ENCODE data around the gene TMEM107.

TMEM107 gene

DNA sequence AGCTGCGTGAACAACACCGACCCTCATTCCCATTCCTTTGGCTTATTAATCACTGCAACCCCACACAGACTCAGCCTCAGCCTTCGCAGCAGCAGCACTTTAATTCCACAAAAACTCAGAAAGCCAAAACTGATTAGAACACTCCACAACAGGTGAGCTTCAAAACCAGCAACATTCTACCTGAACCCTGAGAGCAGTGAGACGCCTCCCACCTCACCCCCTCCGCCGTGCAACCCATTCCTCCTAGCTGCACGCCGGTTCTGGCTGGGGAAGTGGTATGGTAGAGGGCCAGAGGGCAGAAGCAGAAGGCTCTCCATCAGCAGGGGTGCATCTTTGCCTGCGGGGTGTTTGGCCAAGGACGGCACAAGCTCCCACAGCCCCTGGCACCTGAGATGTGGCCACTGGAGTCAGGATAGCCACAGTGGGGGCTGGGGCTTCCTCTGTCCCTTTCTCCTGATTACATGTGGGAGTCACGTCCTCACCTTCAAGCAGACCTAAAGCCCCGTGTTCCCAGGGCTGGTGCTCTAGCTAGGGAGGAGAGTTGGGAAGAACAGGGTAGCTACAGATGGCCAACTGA, 12.2 kb upstream of the TMEM107 start:
- H3K9ac ChIP-seq: no peak overlapping the region
- no peaks in the 10 kb centered on the region for H3K36me3 ChIP-seq (ENCODE audit: control insufficient read depth, insufficient read depth, low read length)
- H2AFZ ChIP-seq: no peak overlapping the region
- peak overlapping the region; percentile 97 for H3K27ac ChIP-seq
- H3K4me3 ChIP-seq (ENCODE audit: low read depth, low read length): peak overlapping the region; percentile 83
- no peaks in the 10 kb centered on the region for H3K9me3 ChIP-seq (ENCODE audit: control insufficient read depth, low read length)
- no peaks in the 10 kb centered on the region for H3K79me2 ChIP-seq
- H3K27me3 ChIP-seq (ENCODE audit: control insufficient read depth, insufficient read depth, low read length): no peaks in the 10 kb centered on the region
- H3K4me2 ChIP-seq (ENCODE audit: low read length): peak overlapping the region; percentile 78
- H3K4me1 ChIP-seq: peaks cover 29% of the 10 kb centered on the region
- TF ChIP-seq, protein P1, sequence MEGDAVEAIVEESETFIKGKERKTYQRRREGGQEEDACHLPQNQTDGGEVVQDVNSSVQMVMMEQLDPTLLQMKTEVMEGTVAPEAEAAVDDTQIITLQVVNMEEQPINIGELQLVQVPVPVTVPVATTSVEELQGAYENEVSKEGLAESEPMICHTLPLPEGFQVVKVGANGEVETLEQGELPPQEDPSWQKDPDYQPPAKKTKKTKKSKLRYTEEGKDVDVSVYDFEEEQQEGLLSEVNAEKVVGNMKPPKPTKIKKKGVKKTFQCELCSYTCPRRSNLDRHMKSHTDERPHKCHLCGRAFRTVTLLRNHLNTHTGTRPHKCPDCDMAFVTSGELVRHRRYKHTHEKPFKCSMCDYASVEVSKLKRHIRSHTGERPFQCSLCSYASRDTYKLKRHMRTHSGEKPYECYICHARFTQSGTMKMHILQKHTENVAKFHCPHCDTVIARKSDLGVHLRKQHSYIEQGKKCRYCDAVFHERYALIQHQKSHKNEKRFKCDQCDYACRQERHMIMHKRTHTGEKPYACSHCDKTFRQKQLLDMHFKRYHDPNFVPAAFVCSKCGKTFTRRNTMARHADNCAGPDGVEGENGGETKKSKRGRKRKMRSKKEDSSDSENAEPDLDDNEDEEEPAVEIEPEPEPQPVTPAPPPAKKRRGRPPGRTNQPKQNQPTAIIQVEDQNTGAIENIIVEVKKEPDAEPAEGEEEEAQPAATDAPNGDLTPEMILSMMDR (IDR thresholded peaks at IDR 0.05): no peak

DNA sequence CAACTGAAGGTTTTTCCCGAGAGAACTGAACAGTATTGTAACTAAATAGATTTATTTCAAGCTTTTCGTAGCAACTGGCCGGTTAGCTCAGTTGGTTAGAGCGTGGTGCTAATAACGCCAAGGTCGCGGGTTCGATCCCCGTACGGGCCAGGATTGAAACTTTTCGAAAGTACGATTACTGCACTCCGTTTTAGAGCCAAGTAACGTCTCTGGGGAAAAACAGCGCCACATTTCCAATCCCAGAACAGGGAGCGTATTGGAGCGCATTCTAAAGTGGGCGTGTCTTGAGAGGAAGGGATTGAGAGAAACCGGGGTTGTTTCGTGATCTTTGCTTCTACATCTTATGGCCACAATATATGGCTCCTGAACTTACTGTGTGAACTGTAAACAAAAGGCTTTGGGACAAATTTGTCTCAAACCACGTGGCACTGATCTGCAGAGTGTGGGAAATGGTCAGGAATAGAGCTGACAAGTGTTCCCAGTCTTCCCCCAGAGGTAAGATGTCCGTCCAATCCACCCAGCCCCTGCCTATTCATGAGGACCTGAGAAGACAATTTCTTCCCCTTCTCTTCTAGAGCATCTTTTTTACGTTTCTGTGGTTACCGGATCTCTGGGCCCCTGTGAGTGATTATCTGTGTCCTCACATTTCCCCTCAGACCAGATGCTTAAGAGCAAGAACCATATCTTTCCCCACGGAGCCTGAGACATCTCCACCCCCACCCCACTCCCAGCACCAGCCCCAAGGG, 11.5 kb upstream of the TMEM107 start:
- H3K36me3 ChIP-seq (ENCODE audit: control insufficient read depth, insufficient read depth, low read length): no peaks in the 10 kb centered on the region
- peak overlapping the region; percentile 83 for H3K4me3 ChIP-seq (ENCODE audit: low read depth, low read length)
- H3K79me2 ChIP-seq: no peaks in the 10 kb centered on the region
- peaks cover 26% of the 10 kb centered on the region for H3K4me1 ChIP-seq
- H3K27ac ChIP-seq: peak overlapping the region; percentile 97
- TF ChIP-seq, protein P1 (IDR thresholded peaks at IDR 0.05): no peak
- H2AFZ ChIP-seq: peak overlapping the region; percentile 4
- no peak overlapping the region for H3K9ac ChIP-seq
- no peaks in the 10 kb centered on the region for H3K27me3 ChIP-seq (ENCODE audit: control insufficient read depth, insufficient read depth, low read length)
- H3K9me3 ChIP-seq (ENCODE audit: control insufficient read depth, low read length): no peaks in the 10 kb centered on the region
- peak overlapping the region; percentile 78 for H3K4me2 ChIP-seq (ENCODE audit: low read length)

DNA sequence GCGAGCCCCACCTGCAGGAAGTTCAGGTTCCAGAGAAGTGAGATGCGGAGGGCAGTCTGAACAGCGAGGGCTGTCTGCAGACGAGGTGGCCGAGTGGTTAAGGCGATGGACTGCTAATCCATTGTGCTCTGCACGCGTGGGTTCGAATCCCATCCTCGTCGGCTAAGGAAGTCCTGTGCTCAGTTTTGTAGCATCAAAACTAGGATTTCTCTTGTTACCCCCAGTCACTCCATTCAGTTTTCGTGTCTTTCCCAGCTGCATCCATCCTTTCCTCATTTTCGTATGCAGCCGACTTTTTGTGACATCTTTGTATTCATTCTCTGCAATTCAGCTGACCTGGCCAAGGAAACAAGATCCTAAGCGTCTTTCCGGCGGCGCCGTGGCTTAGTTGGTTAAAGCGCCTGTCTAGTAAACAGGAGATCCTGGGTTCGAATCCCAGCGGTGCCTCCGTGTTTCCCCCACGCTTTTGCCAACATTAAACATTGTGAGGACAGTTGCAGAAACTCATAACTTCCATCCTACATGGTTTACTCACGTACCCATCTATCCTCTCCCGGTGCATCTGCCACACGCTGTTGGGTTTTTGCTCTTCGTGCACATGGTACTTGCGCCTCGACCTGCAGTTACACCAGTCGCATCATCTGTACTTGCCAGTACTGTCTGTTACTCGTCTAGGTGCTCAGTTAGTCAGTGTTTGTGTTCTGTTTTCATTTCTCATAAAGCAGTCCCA, 10.8 kb upstream of the TMEM107 start:
- no peaks in the 10 kb centered on the region for H3K36me3 ChIP-seq (ENCODE audit: control insufficient read depth, insufficient read depth, low read length)
- H3K79me2 ChIP-seq: no peaks in the 10 kb centered on the region
- H3K9me3 ChIP-seq (ENCODE audit: control insufficient read depth, low read length): no peaks in the 10 kb centered on the region
- TF ChIP-seq, protein P1 (IDR thresholded peaks at IDR 0.05): peak; percentile 56
- H3K4me3 ChIP-seq (ENCODE audit: low read depth, low read length): peak overlapping the region; percentile 83
- peaks cover 22% of the 10 kb centered on the region for H3K4me1 ChIP-seq
- H3K9ac ChIP-seq: no peak overlapping the region
- H3K4me2 ChIP-seq (ENCODE audit: low read length): peak overlapping the region; percentile 78
- H2AFZ ChIP-seq: peak overlapping the region; percentile 92
- no peaks in the 10 kb centered on the region for H3K27me3 ChIP-seq (ENCODE audit: control insufficient read depth, insufficient read depth, low read length)
- H3K27ac ChIP-seq: peak overlapping the region; percentile 97

DNA sequence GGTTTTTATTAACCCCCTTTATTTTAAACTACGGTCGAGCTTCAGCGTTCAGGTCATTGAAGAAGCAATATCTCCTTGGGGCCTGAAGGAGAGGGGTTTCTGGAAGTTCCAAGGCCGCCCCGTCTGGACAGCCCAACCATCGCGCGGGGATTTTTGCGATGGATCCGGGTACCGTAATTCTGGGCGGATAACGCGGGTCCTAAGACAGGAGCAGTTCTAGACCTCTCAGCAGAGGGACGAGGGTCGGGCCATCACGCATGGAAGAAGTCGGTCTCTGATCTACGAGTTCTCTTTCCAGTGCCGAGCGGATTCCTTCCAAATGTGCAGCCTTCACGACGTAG, 10.2 kb upstream of the TMEM107 start:
- Histone ChIP-seq H3K9me3 (ENCODE audit: control insufficient read depth, low read length) (no peaks in the 10 kb centered on the region), H3K27me3 (ENCODE audit: control insufficient read depth, insufficient read depth, low read length) (no peaks in the 10 kb centered on the region), H3K36me3 (ENCODE audit: control insufficient read depth, insufficient read depth, low read length) (no peaks in the 10 kb centered on the region), H3K27ac (peak overlapping the region; percentile 97), H3K4me2 (ENCODE audit: low read length) (peak overlapping the region; percentile 78), H3K4me3 (ENCODE audit: low read depth, low read length) (peak overlapping the region; percentile 83), H3K9ac (no peak overlapping the region), H2AFZ (peak overlapping the region; percentile 92), H3K4me1 (peaks cover 19% of the 10 kb centered on the region), H3K79me2 (no peaks in the 10 kb centered on the region)
- TF ChIP-seq, protein P1 (IDR thresholded peaks at IDR 0.05): no peak

Data from parathyroid adenoma (tissue), 2 donors.